WERI-Rb-1 (cell line): Measurements from ENCODE around the gene SPTBN5.

Source experiments
- DNase-seq: peaks from one replicate; pipeline ENCODE4 v3.0.0-alpha.2; 2020
- H3K27ac ChIP-seq: fragments of 250-450 bp; sonication (Bioruptor Pico); 2 replicates; pipeline ENCODE4 v1.5.1; 2020; ENCODE audit warnings: mild to moderate bottlenecking, moderate library complexity
- H3K27me3 ChIP-seq: fragments of 250-450 bp; sonication (Bioruptor Pico); 2 replicates; pipeline ENCODE4 v1.5.1; 2021; ENCODE audit warnings: mild to moderate bottlenecking, low read depth, moderate library complexity; ENCODE audit not compliant: insufficient read depth, severe bottlenecking
- H3K36me3 ChIP-seq: fragments of 250-450 bp; sonication (Bioruptor Pico); 2 replicates; pipeline ENCODE4 v1.5.1; 2020; ENCODE audit warnings: mild to moderate bottlenecking, moderate library complexity
- H3K4me3 ChIP-seq: 2 replicates; pipeline ENCODE4 v1.5.1; 2011; ENCODE audit warnings: low read depth, mild to moderate bottlenecking, control low read depth, low read length
- H3K9me3 ChIP-seq: fragments of 250-450 bp; sonication (Bioruptor Pico); 2 replicates; pipeline ENCODE4 v1.5.1; 2021; ENCODE audit warnings: mild to moderate bottlenecking, moderate library complexity; ENCODE audit not compliant: severe bottlenecking
- TF ChIP-seq, protein P1 (sequence below): IDR thresholded peaks from 2 replicates; pipeline ENCODE4 v1.5.1; 2011; ENCODE audit warnings: low read depth, mild to moderate bottlenecking, control low read depth, inconsistent platforms, low read length

The SPTBN5 gene

DNA sequence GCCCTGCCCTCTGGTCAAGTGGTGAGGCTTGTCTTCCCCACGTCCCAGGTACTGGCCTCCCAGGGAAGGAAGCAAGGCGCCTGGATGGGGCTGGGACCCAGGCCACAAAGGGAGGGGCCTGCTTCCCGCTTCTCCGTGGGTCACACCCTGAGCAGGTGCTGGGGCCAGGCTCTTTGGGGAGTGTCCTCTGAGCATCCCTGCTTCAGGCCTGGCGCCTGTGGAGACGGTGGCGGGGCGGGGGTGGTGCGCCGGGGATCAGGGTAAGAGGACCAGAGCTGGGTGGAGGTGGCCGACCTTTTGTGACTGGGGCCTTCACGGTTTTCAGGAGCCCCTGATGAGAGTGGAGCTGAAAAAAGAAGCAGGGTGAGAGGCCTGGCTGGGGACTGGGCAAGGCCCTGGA is 51.6 kb downstream of the SPTBN5 start:
- Histone ChIP-seq H3K27me3 (no peaks in the 10 kb centered on the region), H3K4me3 (no peak overlapping the region), H3K9me3 (no peaks in the 10 kb centered on the region), H3K27ac (no peak overlapping the region), H3K36me3 (peaks cover 11% of the 10 kb centered on the region)
- TF ChIP-seq, protein P1, sequence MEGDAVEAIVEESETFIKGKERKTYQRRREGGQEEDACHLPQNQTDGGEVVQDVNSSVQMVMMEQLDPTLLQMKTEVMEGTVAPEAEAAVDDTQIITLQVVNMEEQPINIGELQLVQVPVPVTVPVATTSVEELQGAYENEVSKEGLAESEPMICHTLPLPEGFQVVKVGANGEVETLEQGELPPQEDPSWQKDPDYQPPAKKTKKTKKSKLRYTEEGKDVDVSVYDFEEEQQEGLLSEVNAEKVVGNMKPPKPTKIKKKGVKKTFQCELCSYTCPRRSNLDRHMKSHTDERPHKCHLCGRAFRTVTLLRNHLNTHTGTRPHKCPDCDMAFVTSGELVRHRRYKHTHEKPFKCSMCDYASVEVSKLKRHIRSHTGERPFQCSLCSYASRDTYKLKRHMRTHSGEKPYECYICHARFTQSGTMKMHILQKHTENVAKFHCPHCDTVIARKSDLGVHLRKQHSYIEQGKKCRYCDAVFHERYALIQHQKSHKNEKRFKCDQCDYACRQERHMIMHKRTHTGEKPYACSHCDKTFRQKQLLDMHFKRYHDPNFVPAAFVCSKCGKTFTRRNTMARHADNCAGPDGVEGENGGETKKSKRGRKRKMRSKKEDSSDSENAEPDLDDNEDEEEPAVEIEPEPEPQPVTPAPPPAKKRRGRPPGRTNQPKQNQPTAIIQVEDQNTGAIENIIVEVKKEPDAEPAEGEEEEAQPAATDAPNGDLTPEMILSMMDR = no peak
- no peak for DNase-seq

DNA sequence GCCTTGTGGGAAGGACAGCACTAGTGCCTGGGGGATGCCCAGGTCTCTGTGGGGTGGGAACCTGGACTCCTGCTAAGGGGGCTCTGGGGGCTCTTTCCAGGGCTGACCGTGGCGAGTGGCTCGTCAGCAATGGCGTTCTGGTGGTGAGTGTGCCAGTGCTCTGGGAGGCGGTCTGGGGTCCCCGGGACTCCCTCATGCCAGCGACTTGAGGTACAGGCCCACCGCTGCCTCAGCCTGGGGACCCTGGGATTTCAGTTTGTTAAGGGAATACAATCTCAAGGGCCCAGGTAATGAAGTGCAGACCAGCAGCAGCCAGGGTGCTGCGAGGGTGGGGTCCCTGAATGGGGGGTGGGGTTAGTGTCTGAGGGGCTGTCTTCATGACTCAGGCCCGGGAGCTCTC is 52.7 kb downstream of the SPTBN5 start:
- H3K27me3 ChIP-seq = no peaks in the 10 kb centered on the region
- DNase-seq = no peak
- H3K9me3 ChIP-seq = no peaks in the 10 kb centered on the region
- TF ChIP-seq, protein P1 = no peak
- H3K27ac ChIP-seq = no peak overlapping the region
- no peak overlapping the region for H3K4me3 ChIP-seq
- H3K36me3 ChIP-seq = peaks cover 5% of the 10 kb centered on the region

DNA sequence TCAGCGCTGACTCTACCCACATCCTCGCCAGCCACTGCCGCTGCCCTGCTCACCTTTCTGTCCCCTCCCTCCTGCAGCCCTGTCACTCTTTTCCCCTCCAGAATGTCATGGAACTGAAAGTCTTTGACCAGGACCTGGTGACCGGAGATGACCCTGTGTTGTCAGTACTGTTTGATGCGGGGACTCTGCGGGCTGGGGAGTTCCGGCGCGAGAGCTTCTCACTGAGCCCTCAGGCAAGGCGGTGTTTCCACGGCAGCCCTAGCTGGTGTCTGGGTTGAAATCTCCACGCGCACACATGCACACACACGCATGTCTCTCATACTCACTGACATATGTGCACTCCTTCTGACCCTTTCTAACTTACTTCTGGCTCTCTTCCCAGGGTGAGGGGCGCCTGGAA is 53.2 kb downstream of the SPTBN5 start:
- Histone ChIP-seq H3K4me3 (no peak overlapping the region), H3K36me3 (peaks cover 5% of the 10 kb centered on the region), H3K27me3 (no peaks in the 10 kb centered on the region), H3K9me3 (no peaks in the 10 kb centered on the region), H3K27ac (no peak overlapping the region)
- DNase-seq = no peak
- TF ChIP-seq, protein P1 = no peak

DNA sequence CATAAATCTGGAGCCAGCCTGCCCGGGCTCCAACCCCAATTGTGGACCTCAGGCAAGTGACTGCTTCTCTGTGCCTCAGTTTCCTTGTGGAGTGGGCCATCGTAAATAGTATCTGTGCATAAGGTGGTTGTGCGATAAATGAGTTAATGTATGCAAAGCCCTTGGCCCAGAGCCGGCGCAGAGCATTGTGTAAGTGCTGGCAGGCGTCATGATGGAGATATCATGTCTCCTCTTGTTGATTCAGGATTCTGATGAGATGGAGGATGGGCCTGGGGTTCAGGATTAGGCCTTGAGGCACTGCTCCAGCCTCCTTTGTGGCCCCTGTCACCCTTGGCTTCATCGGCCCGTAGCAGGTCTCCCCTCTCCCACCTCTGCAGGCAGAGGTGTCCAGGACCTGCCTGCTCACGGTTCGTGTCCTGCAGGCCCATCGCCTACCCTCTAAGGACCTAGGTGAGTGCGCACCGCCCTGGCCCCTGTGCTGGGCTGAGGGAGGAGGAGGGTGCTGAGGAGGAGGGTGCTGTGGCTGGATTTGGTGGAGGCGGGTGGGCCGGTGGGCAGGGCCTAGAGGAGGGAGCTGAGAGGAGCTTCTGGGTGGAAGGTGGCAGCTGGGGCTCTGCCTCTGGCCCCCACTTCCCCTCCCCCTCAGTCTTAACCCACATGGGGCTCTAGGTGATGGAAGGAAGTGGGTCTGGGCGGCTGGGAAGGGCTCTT is 53.9 kb downstream of the SPTBN5 start:
- no peaks in the 10 kb centered on the region for H3K9me3 ChIP-seq
- no peak overlapping the region for H3K4me3 ChIP-seq
- peak overlapping the region; percentile 40 for H3K27ac ChIP-seq
- H3K36me3 ChIP-seq = peaks cover 5% of the 10 kb centered on the region
- TF ChIP-seq, protein P1 = no peak
- peak; percentile 32 for DNase-seq
- H3K27me3 ChIP-seq = no peaks in the 10 kb centered on the region

DNA sequence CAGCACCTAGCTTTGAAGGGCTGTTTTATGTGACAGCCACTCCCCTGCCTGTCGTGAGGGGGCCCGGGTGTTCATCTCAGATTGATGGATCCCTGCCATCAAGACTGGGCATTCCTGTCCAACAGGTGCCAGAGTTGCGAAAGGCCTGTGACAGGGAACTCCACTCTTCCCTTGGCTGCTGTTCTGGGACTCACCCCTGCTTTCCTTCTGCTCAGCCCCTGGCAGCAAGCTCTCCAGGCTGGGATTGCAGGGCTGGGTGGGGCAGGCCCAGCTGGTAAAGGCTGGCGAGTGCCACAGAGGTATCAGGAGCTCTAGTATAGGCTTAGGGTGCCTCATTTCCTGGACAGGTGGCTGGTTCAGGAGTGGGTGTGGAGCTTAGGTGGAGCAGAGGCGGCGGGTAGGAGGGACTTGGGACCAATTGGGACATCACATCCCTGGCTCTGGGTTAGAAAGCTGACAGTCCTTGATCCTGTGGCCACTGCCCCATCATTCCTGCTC is 55.4 kb downstream of the SPTBN5 start, which contains the start of gene PLA2G4B:
Gene PLA2G4B (plus strand): TSS at position 448 of the 498 bp plus-strand sequence. CDS start 67 bp downstream, outside the sequence.
- no peaks in the 10 kb centered on the region for H3K27me3 ChIP-seq
- no peak for DNase-seq
- H3K36me3 ChIP-seq = peaks cover 5% of the 10 kb centered on the region
- H3K9me3 ChIP-seq = no peaks in the 10 kb centered on the region
- H3K4me3 ChIP-seq = no peak within 1 kb of the TSS
- TF ChIP-seq, protein P1 = no peak
- H3K27ac ChIP-seq = peak within 1 kb of the TSS; percentile 40
